HT-29 (cell line): ENCODE results near the gene CALHM6. TPM values are rescaled to one million over a fixed set of nuclear protein-coding genes. Genes with fewer than 3 reads are reported as not detected.
A peak's percentile ranks its signal among the peaks of the same experiment; 100 is the strongest.

ENCODE experiments used
- DNase-seq: peaks from one replicate; pipeline ENCODE4 v3.0.0-alpha.2; 2015; ENCODE audit warnings: low spot score
- total RNA-seq: library from RNA; depleted of rRNA; stranded (reverse); fragments of >200 nt; shearing (Covaris generic); gene quantifications from 2 replicates; pipeline ENCODE4 v1.2.3, GENCODE V29; 2014

CALHM6 gene
- total RNA-seq, 1 experiment from 2014 or later = not detected

- DNase-seq = no peak
Observed at GRCh38 chr6:116445102-116445501, 16.1 kb upstream of the CALHM6 start.

GRCh38 chr6:116446399-116446798 is 14.8 kb upstream of the CALHM6 start:
- DNase-seq = peak; percentile 67

- peak; percentile 30 for DNase-seq
Observed at GRCh38 chr6:116447052-116447451, 14.1 kb upstream of the CALHM6 start.

- no peak for DNase-seq
Observed at GRCh38 chr6:116447496-116448011, 13.6 kb upstream of the CALHM6 start.

- no peak for DNase-seq
Observed at GRCh38 chr6:116449565-116449964, 11.6 kb upstream of the CALHM6 start.

- no peak for DNase-seq
Observed at GRCh38 chr6:116450185-116450710, 10.9 kb upstream of the CALHM6 start.

- DNase-seq = peak; percentile 61
Observed at GRCh38 chr6:116450769-116451740, 10.1 kb upstream of the CALHM6 start.

GRCh38 chr6:116451916-116452315 is 9.3 kb upstream of the CALHM6 start:
- DNase-seq = no peak

- no peak for DNase-seq
Observed at GRCh38 chr6:116452531-116452930, 8.6 kb upstream of the CALHM6 start.

GRCh38 chr6:116456106-116456505 is 5.1 kb upstream of the CALHM6 start:
- no peak for DNase-seq

GRCh38 chr6:116456927-116457326 is 4.2 kb upstream of the CALHM6 start:
- DNase-seq = no peak

- DNase-seq = no peak
Observed at GRCh38 chr6:116458264-116458663, 2.9 kb upstream of the CALHM6 start.

- no peak for DNase-seq
Observed at GRCh38 chr6:116459927-116460326, 1.2 kb upstream of the CALHM6 start.

GRCh38 chr6:116461932-116462885 is 1.0 kb downstream of the CALHM6 start:
- no peak for DNase-seq

GRCh38 chr6:116463301-116463700 is 2.1 kb downstream of the CALHM6 start:
- DNase-seq = no peak

- no peak for DNase-seq
Observed at GRCh38 chr6:116465246-116465645, 4.1 kb downstream of the CALHM6 start.

- DNase-seq = no peak
Observed at GRCh38 chr6:116467096-116467495, 5.9 kb downstream of the CALHM6 start.

GRCh38 chr6:116467514-116467913 is 6.3 kb downstream of the CALHM6 start:
- no peak for DNase-seq

- no peak for DNase-seq
Observed at GRCh38 chr6:116468293-116468692, 7.1 kb downstream of the CALHM6 start.

- DNase-seq = no peak
Observed at GRCh38 chr6:116471531-116471930, 10.4 kb downstream of the CALHM6 start.

GRCh38 chr6:116472706-116473105 is 11.5 kb downstream of the CALHM6 start:
- DNase-seq = no peak

- DNase-seq = no peak
Observed at GRCh38 chr6:116475141-116475540, 14.0 kb downstream of the CALHM6 start.
